ENCODE results near the gene FAM221A.

Gene FAM221A

DNA sequence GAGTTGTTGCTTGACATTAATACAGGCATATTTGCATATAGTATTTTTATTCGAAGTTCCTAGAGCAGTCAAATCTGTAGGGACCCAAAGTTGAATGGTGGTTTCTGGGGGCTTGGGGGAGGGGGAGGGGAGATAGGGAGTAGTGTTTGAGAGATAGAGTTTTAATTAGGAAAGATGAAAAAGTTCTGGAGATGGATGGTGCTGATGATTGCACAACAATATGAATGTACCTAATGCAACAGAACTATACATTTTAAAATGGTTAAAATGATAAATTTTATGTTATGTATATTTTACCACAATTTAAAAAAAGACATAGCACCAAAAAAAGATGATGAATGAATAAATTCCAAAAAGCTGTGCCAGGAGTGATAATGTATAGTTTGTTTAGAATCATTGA lies 71.9 kb downstream of the FAM221A start:
- Histone ChIP-seq H3K79me2 (ENCODE audit: insufficient read depth, low read length) (no peaks in the 10 kb centered on the region), H3K27ac (ENCODE audit: low read length) (no peak overlapping the region), H4K20me1 (ENCODE audit: insufficient read depth, low read length) (no peaks in the 10 kb centered on the region), H3K9ac (ENCODE audit: low read depth, low read length) (no peak overlapping the region), H3K27me3 (ENCODE audit: insufficient read depth, low read length, poor library complexity) (no peaks in the 10 kb centered on the region), H3K4me3 (ENCODE audit: low read depth in 1 of 2, low read length in 2 of 2) (no peak overlapping the region), H3K4me2 (ENCODE audit: insufficient read depth, low read length) (no peak overlapping the region), H3K9me3 (ENCODE audit: insufficient read depth, low read length, severe bottlenecking) (no peaks in the 10 kb centered on the region), H3K4me1 (ENCODE audit: insufficient read depth, low read length) (no peaks in the 10 kb centered on the region; the same call in 1 of the 2 replicates), H3K36me3 (ENCODE audit: insufficient read depth, low read length) (no peaks in the 10 kb centered on the region), H2AFZ (ENCODE audit: low read depth, low read length) (no peak overlapping the region)
- TF ChIP-seq EZH2 (IDR thresholded peaks at IDR 0.05; ENCODE audit: borderline replicate concordance, low read depth, low read length, severe bottlenecking), result no peak
- TF ChIP-seq, protein P1, sequence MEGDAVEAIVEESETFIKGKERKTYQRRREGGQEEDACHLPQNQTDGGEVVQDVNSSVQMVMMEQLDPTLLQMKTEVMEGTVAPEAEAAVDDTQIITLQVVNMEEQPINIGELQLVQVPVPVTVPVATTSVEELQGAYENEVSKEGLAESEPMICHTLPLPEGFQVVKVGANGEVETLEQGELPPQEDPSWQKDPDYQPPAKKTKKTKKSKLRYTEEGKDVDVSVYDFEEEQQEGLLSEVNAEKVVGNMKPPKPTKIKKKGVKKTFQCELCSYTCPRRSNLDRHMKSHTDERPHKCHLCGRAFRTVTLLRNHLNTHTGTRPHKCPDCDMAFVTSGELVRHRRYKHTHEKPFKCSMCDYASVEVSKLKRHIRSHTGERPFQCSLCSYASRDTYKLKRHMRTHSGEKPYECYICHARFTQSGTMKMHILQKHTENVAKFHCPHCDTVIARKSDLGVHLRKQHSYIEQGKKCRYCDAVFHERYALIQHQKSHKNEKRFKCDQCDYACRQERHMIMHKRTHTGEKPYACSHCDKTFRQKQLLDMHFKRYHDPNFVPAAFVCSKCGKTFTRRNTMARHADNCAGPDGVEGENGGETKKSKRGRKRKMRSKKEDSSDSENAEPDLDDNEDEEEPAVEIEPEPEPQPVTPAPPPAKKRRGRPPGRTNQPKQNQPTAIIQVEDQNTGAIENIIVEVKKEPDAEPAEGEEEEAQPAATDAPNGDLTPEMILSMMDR (IDR thresholded peaks at IDR 0.05; ENCODE audit: borderline replicate concordance, extremely low read depth, low read length, poor library complexity, severe bottlenecking), result no peak
- ATAC-seq (ENCODE audit: insufficient read depth, low read depth) (no peak), DNase-seq (no peak)

Measured in DND-41 (cell line).